Endothelial cell (in vitro differentiated cells): ENCODE measurements around the gene ZNF681. TPM values are rescaled to one million over a fixed set of nuclear protein-coding genes. Genes with fewer than 3 reads are reported as not detected.
"Not testable (repeated sequence)": the region's sequence is repeated elsewhere in the genome, so short reads cannot be mapped to it uniquely, and the experiment has no call there.

Source experiments
- DNase-seq: peaks from one replicate; pipeline ENCODE4 v3.0.0; 2021; ENCODE audit warnings: low spot score
- H3K27ac Mint-ChIP-seq: one replicate; pipeline ENCODE4 v1.8.0; 2021; ENCODE audit warnings: mixed read lengths, inconsistent platforms; ENCODE audit not compliant: unreplicated experiment
- H3K27me3 Mint-ChIP-seq: one replicate; pipeline ENCODE4 v1.8.0; 2021; ENCODE audit warnings: mild to moderate bottlenecking, moderate library complexity, mixed read lengths, inconsistent platforms; ENCODE audit not compliant: unreplicated experiment
- H3K36me3 Mint-ChIP-seq: one replicate; pipeline ENCODE4 v1.8.0; 2021; ENCODE audit warnings: mild to moderate bottlenecking, low read depth, mixed read lengths, inconsistent platforms; ENCODE audit not compliant: unreplicated experiment
- H3K4me1 Mint-ChIP-seq: one replicate; pipeline ENCODE4 v1.8.0; 2021; ENCODE audit warnings: mild to moderate bottlenecking, mixed read lengths, inconsistent platforms; ENCODE audit not compliant: unreplicated experiment
- H3K4me3 Mint-ChIP-seq: one replicate; pipeline ENCODE4 v1.8.0; 2021; ENCODE audit warnings: mild to moderate bottlenecking, mixed read lengths, inconsistent platforms; ENCODE audit not compliant: unreplicated experiment
- H3K9me3 Mint-ChIP-seq: one replicate; pipeline ENCODE4 v1.8.0; 2021; ENCODE audit warnings: mixed read lengths, inconsistent platforms; ENCODE audit not compliant: unreplicated experiment
- CTCF ChIP-seq: fragments of 200-600 bp; sonication (generic); IDR thresholded peaks from one replicate; pipeline ENCODE4 v1.5.0; 2021; ENCODE audit warnings: antibody characterized with exemption; ENCODE audit not compliant: unreplicated experiment
- total RNA-seq: library from RNA; stranded (reverse); fragmentation: NEBNext Ultra II Directional; extraction: Animal tissue kit (Norgen Biotek cat#: 25700); gene quantifications from one replicate; pipeline ENCODE4 v1.2.1, GENCODE V29; 2021; ENCODE audit not compliant: unreplicated experiment

The ZNF681 gene
- total RNA-seq, 1 donor from 2014 or later: 6.4 TPM

GRCh38 chr19:23762884-23763711 lies 4.4 kb upstream of the ZNF681 start:
- H3K27me3 Mint-ChIP-seq: peaks cover 5% of the 10 kb centered on the region
- peak; percentile 90 for DNase-seq
- peaks cover 4% of the 10 kb centered on the region for H3K36me3 Mint-ChIP-seq
- TF ChIP-seq CTCF: no peak
- peaks cover 19% of the 10 kb centered on the region for H3K4me1 Mint-ChIP-seq
- no peaks in the 10 kb centered on the region for H3K9me3 Mint-ChIP-seq
- H3K4me3 Mint-ChIP-seq: peak overlapping the region; percentile 96
- H3K27ac Mint-ChIP-seq: peak overlapping the region; percentile 93

- H3K36me3 Mint-ChIP-seq: peaks cover 4% of the 10 kb centered on the region
- peaks cover 5% of the 10 kb centered on the region for H3K27me3 Mint-ChIP-seq
- peak overlapping the region; percentile 96 for H3K4me3 Mint-ChIP-seq
- peak overlapping the region; percentile 90 for H3K27ac Mint-ChIP-seq
- H3K4me1 Mint-ChIP-seq: peaks cover 19% of the 10 kb centered on the region
- TF ChIP-seq CTCF: no peak
- H3K9me3 Mint-ChIP-seq: no peaks in the 10 kb centered on the region
- DNase-seq: no peak
Measured at GRCh38 chr19:23762548-23762883, 3.8 kb upstream of the ZNF681 start.

GRCh38 chr19:23760326-23760725 lies 1.6 kb upstream of the ZNF681 start:
- H3K9me3 Mint-ChIP-seq, H3K4me3 Mint-ChIP-seq, H3K27ac Mint-ChIP-seq, H3K36me3 Mint-ChIP-seq, H3K27me3 Mint-ChIP-seq, DNase-seq: not testable (repeated sequence)
- peaks cover 15% of the 10 kb centered on the region for H3K4me1 Mint-ChIP-seq

- Mint-ChIP-seq H3K4me3 (peak overlapping the region; percentile 37), H3K36me3 (peaks cover 48% of the 10 kb centered on the region), H3K9me3 (peaks cover 19% of the 10 kb centered on the region)
- not testable (repeated sequence) for H3K27me3 Mint-ChIP-seq, DNase-seq, H3K4me1 Mint-ChIP-seq, H3K27ac Mint-ChIP-seq
Measured at GRCh38 chr19:23743633-23744232, 15.0 kb downstream of the ZNF681 start.

GRCh38 chr19:23730729-23731465 lies 27.8 kb downstream of the ZNF681 start:
- H3K4me3 Mint-ChIP-seq, H3K36me3 Mint-ChIP-seq, H3K27me3 Mint-ChIP-seq, H3K9me3 Mint-ChIP-seq, H3K27ac Mint-ChIP-seq, H3K4me1 Mint-ChIP-seq, DNase-seq: not testable (repeated sequence)

- not testable (repeated sequence) for H3K9me3 Mint-ChIP-seq, H3K27ac Mint-ChIP-seq, H3K36me3 Mint-ChIP-seq, DNase-seq, H3K4me1 Mint-ChIP-seq, H3K4me3 Mint-ChIP-seq, H3K27me3 Mint-ChIP-seq
Measured at GRCh38 chr19:23724161-23724560, 34.5 kb downstream of the ZNF681 start.
